ENCODE results near the gene CLRN3. TPM values are rescaled to one million over a fixed set of nuclear protein-coding genes. Genes with fewer than 3 reads are reported as not detected.

CLRN3 gene
- total RNA-seq, 1 donor from 2014 or later: 0.31 TPM

GRCh38 chr10:127882801-127883459 lies 9.8 kb downstream of the CLRN3 start:
- Mint-ChIP-seq H3K4me1 (ENCODE audit: unreplicated experiment) (peaks cover 63% of the 10 kb centered on the region), H3K36me3 (ENCODE audit: low read depth, unreplicated experiment) (no peaks in the 10 kb centered on the region), H3K4me3 (ENCODE audit: unreplicated experiment) (no peak overlapping the region), H3K27me3 (ENCODE audit: unreplicated experiment) (peaks cover 9% of the 10 kb centered on the region), H3K27ac (ENCODE audit: unreplicated experiment) (peak overlapping the region; percentile 30), H3K9me3 (ENCODE audit: unreplicated experiment) (no peaks in the 10 kb centered on the region)
- TF ChIP-seq CTCF (IDR thresholded peaks at IDR 0.05; ENCODE audit: unreplicated experiment): no peak
- no peak for DNase-seq (ENCODE audit: low spot score)

GRCh38 chr10:127882391-127882790 lies 10.3 kb downstream of the CLRN3 start:
- Mint-ChIP-seq H3K27me3 (ENCODE audit: unreplicated experiment) (peaks cover 9% of the 10 kb centered on the region), H3K4me1 (ENCODE audit: unreplicated experiment) (peaks cover 57% of the 10 kb centered on the region), H3K4me3 (ENCODE audit: unreplicated experiment) (no peak overlapping the region), H3K9me3 (ENCODE audit: unreplicated experiment) (no peaks in the 10 kb centered on the region), H3K27ac (ENCODE audit: unreplicated experiment) (peak overlapping the region; percentile 30), H3K36me3 (ENCODE audit: low read depth, unreplicated experiment) (no peaks in the 10 kb centered on the region)
- no peak for TF ChIP-seq CTCF (IDR thresholded peaks at IDR 0.05; ENCODE audit: unreplicated experiment)
- no peak for DNase-seq (ENCODE audit: low spot score)

DNA sequence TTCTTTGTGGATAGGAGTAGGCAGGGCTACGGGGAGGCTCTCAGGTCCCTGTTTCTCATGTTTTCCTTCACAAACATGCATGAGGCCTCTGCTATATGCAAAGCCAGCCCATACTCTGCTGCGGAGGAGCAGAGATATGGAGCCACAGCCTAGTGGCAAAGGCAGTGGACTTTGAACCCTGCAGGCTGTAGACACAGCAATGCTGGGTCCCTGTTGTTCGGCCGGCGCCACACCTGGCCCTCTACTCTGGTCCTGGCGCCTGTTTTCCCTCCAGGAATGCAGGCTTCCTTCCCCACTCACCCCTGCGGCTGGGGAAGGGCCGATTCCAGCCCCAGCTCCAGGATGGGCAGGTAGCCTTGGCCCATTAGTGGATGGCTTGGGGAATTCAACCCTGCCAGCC lies 11.5 kb downstream of the CLRN3 start:
- Mint-ChIP-seq H3K4me3 (ENCODE audit: unreplicated experiment) (no peak overlapping the region), H3K9me3 (ENCODE audit: unreplicated experiment) (no peaks in the 10 kb centered on the region), H3K4me1 (ENCODE audit: unreplicated experiment) (peaks cover 52% of the 10 kb centered on the region), H3K27me3 (ENCODE audit: unreplicated experiment) (peaks cover 9% of the 10 kb centered on the region), H3K36me3 (ENCODE audit: low read depth, unreplicated experiment) (no peaks in the 10 kb centered on the region), H3K27ac (ENCODE audit: unreplicated experiment) (peak overlapping the region; percentile 84)
- DNase-seq (ENCODE audit: low spot score): no peak
- no peak for TF ChIP-seq CTCF (IDR thresholded peaks at IDR 0.05; ENCODE audit: unreplicated experiment)

GRCh38 chr10:127880557-127880956 lies 12.2 kb downstream of the CLRN3 start:
- Mint-ChIP-seq H3K36me3 (ENCODE audit: low read depth, unreplicated experiment) (peaks cover 1% of the 10 kb centered on the region), H3K4me1 (ENCODE audit: unreplicated experiment) (peaks cover 54% of the 10 kb centered on the region), H3K27me3 (ENCODE audit: unreplicated experiment) (peaks cover 9% of the 10 kb centered on the region), H3K9me3 (ENCODE audit: unreplicated experiment) (no peaks in the 10 kb centered on the region), H3K27ac (ENCODE audit: unreplicated experiment) (peak overlapping the region; percentile 92), H3K4me3 (ENCODE audit: unreplicated experiment) (no peak overlapping the region)
- TF ChIP-seq CTCF (IDR thresholded peaks at IDR 0.05; ENCODE audit: unreplicated experiment): no peak
- DNase-seq (ENCODE audit: low spot score): no peak

DNA sequence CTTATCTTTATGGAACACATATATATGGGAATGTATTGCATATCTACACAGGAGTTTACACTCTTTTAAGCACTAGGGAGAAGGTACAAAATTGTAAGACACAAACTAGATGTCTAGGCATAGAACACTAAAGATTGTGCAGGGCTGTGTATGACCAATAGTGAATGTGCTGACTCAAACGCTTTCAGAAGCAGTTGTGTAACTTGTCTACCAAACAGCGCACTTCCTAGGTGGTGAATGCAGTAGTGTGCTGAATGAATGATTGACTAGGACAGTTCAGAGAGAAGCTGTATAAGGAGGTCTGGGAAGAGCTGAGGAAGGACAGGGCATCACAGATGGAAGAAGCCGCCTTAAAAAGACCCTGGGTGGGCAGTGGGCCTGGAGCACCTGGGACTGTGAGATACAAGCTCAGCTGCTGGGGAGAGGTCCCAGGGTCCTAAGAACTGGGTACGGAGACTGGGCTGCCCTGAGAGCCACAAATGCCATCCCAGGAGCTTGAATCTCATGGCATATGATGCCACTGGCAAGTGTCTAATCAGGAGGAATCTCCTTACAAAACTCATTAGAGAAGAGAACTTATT lies 14.2 kb downstream of the CLRN3 start:
- Mint-ChIP-seq H3K27me3 (ENCODE audit: unreplicated experiment) (peaks cover 9% of the 10 kb centered on the region), H3K27ac (ENCODE audit: unreplicated experiment) (peak overlapping the region; percentile 92), H3K9me3 (ENCODE audit: unreplicated experiment) (no peaks in the 10 kb centered on the region), H3K36me3 (ENCODE audit: low read depth, unreplicated experiment) (peaks cover 2% of the 10 kb centered on the region), H3K4me3 (ENCODE audit: unreplicated experiment) (no peak overlapping the region), H3K4me1 (ENCODE audit: unreplicated experiment) (peaks cover 66% of the 10 kb centered on the region)
- DNase-seq (ENCODE audit: low spot score): no peak
- TF ChIP-seq CTCF (IDR thresholded peaks at IDR 0.05; ENCODE audit: unreplicated experiment): no peak

Data from endothelial cell (in vitro differentiated cells).